ENCODE results near the gene SERPINA1.
"Not testable (repeated sequence)": the region's sequence is repeated elsewhere in the genome, so short reads cannot be mapped to it uniquely, and the experiment has no call there.

SERPINA1 gene

GRCh38 chr14:94369766-94370523 lies 18.5 kb downstream of the SERPINA1 start:
- not testable (repeated sequence) for DNase-seq (ENCODE audit: low read depth in 2 of 2)

DNA sequence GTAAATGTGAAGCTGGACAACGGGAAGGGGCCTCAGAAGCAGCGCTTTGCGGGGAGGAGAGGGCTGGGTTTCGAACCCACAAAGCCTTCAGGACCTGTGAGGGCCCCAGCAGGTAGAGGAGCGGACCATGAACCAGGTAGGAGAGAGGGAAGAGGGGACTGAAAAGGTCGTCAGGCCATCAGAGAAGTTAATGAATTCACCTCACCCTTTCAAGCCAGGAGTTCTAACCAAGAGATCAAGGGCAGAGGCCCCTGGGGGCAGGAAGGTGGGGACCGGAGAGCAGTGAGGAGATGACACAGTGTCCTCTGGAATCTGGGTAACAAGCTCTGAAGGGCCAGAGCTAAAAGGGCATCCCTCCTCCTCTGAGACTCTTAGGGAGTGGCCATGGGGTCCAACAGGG lies 19.4 kb downstream of the SERPINA1 start:
- DNase-seq (ENCODE audit: low read depth in 2 of 2): no peak

DNA sequence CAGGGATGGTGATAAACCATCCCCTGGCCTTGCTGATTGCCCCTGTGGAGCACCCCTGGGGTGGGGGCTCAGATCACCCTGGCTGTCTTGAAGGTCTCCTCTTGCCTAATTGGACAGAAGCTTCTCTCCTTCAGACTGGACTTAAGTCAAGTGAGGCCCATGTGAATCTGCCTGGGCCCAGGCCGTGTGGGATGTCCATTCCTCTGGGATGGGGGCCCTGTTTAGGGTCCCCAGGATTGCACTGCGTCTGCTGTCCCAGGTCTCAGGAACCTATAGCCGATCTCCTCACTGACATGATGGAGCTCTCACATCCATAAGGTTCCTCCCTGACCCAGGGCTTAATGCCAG lies 20.2 kb downstream of the SERPINA1 start:
- no peak for DNase-seq (ENCODE audit: low read depth in 2 of 2)

- DNase-seq (ENCODE audit: low read depth in 2 of 2): no peak
Observed at GRCh38 chr14:94367347-94368242, 20.8 kb downstream of the SERPINA1 start.

GRCh38 chr14:94366146-94366915 lies 22.1 kb downstream of the SERPINA1 start, which contains the start of gene SERPINA2:
TSS of gene SERPINA2 (minus strand) at chr14:94366698.
- DNase-seq (ENCODE audit: low read depth in 2 of 2): no peak

DNA sequence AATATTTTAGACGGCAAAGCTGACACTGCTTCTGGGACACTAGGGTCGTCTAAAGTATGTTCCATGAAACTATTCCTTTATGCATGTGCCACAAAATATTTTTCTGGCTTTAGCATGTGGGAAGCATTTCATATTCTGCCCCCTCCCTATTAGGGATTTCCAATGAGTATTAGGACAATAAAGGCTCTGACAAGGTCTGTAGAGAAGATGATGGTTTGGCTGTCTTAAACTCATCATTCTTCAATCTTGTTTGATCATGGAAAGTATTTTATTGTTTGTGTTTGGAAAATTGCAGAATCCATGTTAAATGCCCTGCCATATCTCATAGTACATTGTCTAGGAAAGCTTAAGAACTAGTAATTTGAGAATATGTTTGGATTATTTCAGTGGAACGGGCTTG lies 22.8 kb downstream of the SERPINA1 start:
- no peak for DNase-seq (ENCODE audit: low read depth in 2 of 2)

DNA sequence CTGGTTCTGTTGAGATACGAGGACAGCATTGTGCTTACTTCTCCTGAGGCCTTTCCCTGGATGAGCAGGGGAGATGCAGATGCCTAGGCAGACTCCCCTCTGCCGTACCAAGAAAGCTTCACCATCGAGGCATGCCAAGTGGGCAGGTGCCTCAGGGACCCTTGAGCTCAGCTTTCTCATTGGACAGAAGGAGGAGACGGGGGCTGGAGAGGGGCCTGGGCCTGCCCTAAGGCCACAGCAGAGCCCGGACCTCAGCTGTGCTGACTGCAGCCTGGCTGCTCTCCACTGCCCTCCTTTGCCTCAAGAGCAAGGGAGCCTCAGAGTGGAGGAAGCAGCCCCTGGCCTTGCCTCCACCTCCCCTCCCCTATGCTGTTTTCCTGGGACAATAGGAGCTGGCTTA lies 23.4 kb downstream of the SERPINA1 start:
- DNase-seq (ENCODE audit: low read depth in 2 of 2): no peak

GRCh38 chr14:94364037-94364436 lies 24.4 kb downstream of the SERPINA1 start:
- DNase-seq (ENCODE audit: low read depth in 2 of 2): no peak

- DNase-seq (ENCODE audit: low read depth in 2 of 2): no peak
Observed at GRCh38 chr14:94363151-94363624, 25.2 kb downstream of the SERPINA1 start.

DNA sequence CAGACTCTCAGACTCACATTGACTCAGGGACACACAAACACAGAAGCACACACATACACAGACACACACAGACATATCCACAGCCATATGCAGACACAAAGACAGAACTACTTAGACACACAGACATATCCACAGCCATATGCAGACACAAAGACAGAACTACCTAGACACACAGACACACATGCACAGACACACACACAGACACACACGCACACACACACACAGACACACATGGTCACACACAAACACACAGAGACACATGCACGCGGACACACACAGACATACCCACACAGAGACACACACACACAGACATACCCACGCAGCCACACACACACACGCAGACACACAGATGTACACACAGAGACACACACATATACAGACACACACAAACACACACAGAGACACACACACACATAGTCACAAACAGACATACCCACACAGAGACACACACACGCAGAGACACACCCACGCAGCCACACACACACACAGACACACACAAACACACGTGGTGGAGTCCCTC lies 25.7 kb downstream of the SERPINA1 start:
- no peak for DNase-seq (ENCODE audit: low read depth in 2 of 2)

DNA sequence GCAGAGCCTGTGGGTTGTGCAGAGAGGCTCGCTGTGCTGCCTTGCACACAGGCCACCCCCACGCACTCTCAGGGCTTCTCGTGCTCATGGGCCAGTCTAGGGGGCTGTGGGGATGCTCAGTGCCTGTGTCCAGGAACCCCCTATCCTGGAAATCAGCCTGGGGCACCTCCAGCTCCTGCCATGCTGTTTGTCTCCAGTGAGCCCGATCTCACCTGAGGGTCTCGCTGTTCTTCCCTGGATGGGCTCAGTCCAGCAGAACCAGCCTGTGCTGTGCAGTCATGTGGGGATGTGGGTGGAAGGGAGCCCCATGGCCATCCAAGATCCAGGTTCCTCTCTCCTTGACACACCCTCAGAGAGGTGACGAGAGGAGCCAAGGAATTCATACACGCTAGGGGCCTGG lies 26.7 kb downstream of the SERPINA1 start:
- DNase-seq (ENCODE audit: low read depth in 2 of 2): no peak

- DNase-seq (ENCODE audit: low read depth in 2 of 2): no peak
Observed at GRCh38 chr14:94360945-94361565, 27.3 kb downstream of the SERPINA1 start.

DNA sequence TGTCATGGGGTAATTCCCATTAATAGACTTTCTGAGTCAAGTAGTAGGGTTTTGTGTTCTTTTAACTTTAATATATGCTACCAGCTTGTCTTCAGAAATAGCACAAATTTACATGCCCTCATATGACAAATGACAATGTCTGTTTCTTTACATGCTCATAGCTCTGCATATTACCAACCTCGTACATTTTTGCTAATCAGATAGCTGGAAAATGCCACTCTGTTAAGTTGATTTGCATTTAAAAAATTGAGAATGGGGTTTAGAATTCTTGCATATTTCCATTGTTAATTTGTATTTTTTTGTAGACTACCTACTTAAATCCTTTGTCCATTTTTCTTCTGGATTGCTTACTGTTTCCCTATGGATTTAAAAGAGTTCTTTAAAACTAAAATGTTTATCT lies 31.2 kb downstream of the SERPINA1 start:
- DNase-seq (ENCODE audit: low read depth in 2 of 2): no peak

DNA sequence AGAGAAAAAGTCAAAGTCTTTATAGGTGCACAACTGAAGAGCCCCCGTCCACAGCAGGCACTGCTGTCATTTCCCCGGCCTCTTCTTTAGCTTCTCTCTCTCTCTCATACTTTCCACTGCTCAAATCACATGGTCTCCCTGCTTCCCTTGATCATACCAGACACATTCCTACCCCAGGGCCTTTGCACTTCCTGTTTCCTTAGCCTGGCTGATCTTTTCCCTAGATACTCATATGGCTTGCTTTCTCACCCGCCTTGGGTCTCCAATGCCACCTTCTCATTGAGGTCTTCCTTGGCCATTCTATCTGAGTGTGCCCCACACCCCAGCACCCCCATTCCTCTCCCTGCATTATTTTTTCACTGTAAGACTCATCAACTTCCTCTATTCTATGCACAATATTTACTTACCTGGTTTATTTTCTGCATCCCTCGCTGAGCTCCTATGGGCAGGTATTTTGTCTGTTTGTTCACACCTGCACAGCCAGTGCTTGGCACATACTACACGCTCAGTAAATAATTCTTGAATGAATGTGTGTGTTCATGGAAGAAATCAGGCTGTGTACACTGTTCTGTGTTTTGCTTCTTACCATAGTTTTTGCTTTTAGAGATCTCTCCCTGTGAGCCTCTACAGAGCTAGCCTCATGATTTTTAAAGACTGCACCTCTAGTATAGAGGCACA lies 31.9 kb downstream of the SERPINA1 start:
- no peak for DNase-seq (ENCODE audit: low read depth in 2 of 2)

DNA sequence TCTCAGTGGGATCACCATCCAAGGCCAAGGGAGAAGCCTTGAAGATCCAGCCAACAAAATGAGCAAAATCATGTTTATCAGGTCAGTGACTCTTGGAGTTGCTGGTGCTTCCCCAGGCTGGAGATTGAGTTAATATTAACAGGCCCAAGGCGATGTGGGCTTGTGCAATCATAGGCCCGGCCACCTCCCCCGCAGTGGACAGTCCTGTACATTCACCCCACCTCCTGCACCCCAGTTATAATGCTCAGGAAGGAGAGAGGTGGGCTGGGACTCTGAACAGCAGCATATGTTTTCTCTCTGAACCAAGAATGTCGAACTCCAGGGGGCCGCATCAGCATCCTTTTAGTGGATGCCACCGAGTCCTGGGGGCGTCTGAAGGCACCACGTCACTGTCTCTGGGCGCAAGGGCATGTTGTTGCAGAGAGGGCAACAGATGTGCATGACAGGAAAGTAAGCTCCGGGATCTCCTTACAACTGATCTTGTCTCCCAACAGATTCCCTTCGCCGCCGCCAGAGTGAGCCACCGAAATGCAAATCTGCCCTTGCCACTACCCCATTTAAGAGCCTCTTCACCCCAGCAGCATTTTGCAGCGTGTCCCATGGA lies 33.1 kb downstream of the SERPINA1 start:
- no peak for DNase-seq (ENCODE audit: low read depth in 2 of 2)

- DNase-seq (ENCODE audit: low read depth in 2 of 2): no peak
Observed at GRCh38 chr14:94354638-94355185, 33.7 kb downstream of the SERPINA1 start.

GRCh38 chr14:94354190-94354589 lies 34.2 kb downstream of the SERPINA1 start:
- not testable (repeated sequence) for DNase-seq (ENCODE audit: low read depth in 2 of 2)

- no peak for DNase-seq (ENCODE audit: low read depth in 2 of 2)
Observed at GRCh38 chr14:94349276-94349675, 39.1 kb downstream of the SERPINA1 start.

DNA sequence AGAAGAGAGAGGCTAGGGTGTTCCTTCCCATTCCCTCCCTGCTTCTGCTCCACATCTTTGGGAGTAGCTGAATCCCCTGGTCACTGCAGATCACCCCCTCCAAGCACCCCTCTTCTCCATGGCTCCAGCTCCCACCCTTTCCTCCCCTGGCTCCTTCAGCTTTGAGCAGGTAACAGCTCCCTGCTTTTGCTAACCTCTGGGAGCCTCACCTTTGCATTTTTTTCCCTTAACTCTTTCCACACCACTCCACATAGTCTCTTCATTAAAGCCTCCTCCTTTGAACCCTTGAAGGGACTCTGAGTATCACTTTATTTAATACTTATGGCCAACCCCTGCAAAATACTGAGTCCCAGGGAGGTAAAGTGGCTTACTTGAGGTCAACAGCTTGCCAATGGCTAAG lies 39.6 kb downstream of the SERPINA1 start:
- DNase-seq (ENCODE audit: low read depth in 2 of 2): no peak

GRCh38 chr14:94346841-94347240 lies 41.6 kb downstream of the SERPINA1 start:
- DNase-seq (ENCODE audit: low read depth in 2 of 2): no peak
